GM12878 (cell line): ENCODE results near the gene AGT. TPM values are rescaled to one million over a fixed set of nuclear protein-coding genes. Genes with fewer than 3 reads are reported as not detected.

Source experiments
- ATAC-seq: fragments of 200-7000 bp; cut with Tn5 transposase; 3 replicates; pipeline ENCODE4 v1.9.1; 2020; ENCODE audit warnings: mild to moderate bottlenecking, moderate library complexity
- BruUV-seq: library from RNA; stranded (reverse); fragments of 400-500 nt; replicated peaks from 2 replicates; lab custom pipeline; 2021; lab: Mats Ljungman, UMichigan
- CTCF ChIA-PET: fragments of 300-600 bp; sonication (Branson Sonifier 250); formaldehyde crosslinking; extraction: SDS; loops from one replicate; lab custom pipeline; 2021; ENCODE audit warnings: inconsistent platforms; lab: Yijun Ruan, JAX
- POLR2A ChIA-PET: fragments of 350-600 bp; formaldehyde crosslinking; extraction: SDS; loops from one replicate; lab custom pipeline; 2021; ENCODE audit warnings: inconsistent platforms; lab: Charles Lee
- RAD21 ChIA-PET: fragments of 300-600 bp; sonication (Branson Sonifier 250); formaldehyde crosslinking; loops from one replicate; lab custom pipeline; 2023; ENCODE audit warnings: antibody characterized with exemption; ENCODE audit not compliant: unreplicated experiment; lab: Charles Lee
- SMC1A ChIA-PET: fragments of 300-600 bp; sonication (Branson Sonifier 250); formaldehyde crosslinking; loops from one replicate; lab custom pipeline; 2023; ENCODE audit not compliant: unreplicated experiment, uncharacterized antibody; lab: Charles Lee
- DNase-seq: peaks from one replicate; pipeline ENCODE4 v3.0.0-alpha.2; 2011; ENCODE audit warnings: low read depth, low spot score
- FAIRE-seq: peaks from 3 replicates; lab custom pipeline; 2011; peaks lifted over from hg19 to GRCh38; lab: Jason Lieb, UNC
- H2AFZ ChIP-seq: 2 replicates; pipeline ENCODE4 v1.6.0; 2011; ENCODE audit warnings: low read depth, low read length, control low read depth; ENCODE audit not compliant: control insufficient read depth
- H3K27ac ChIP-seq: 2 replicates; pipeline ENCODE4 v1.5.1; 2011; ENCODE audit warnings: control low read depth; ENCODE audit not compliant: control insufficient read depth, insufficient read depth
- H3K27me3 ChIP-seq, 2 experiments: replicated peaks in 1 of 2; 2 replicates each; pipeline versions ENCODE4 v1.6.0 to v1.6.1; 2011; ENCODE audit warnings: low read length in 1 of 2; ENCODE audit not compliant: control insufficient read depth in 2 of 2, insufficient read depth in 2 of 2
- H3K36me3 ChIP-seq, 2 experiments: 2 replicates each; pipeline ENCODE4 v1.5.1; 2011; ENCODE audit warnings: low read length in 1 of 2; ENCODE audit not compliant: control insufficient read depth in 2 of 2, insufficient read depth in 2 of 2
- H3K4me1 ChIP-seq: 2 replicates; pipeline ENCODE4 v1.6.1; 2011; ENCODE audit warnings: mild to moderate bottlenecking, low read length, moderate library complexity, mixed read lengths; ENCODE audit not compliant: control insufficient read depth, insufficient read depth
- H3K4me2 ChIP-seq: 2 replicates; pipeline ENCODE4 v1.6.0; 2011; ENCODE audit warnings: control low read depth; ENCODE audit not compliant: control insufficient read depth, insufficient read depth
- H3K4me3 ChIP-seq: fragments of 200-600 bp; sonication (generic); 2 replicates; pipeline ENCODE4 v1.5.1; 2016
- H3K79me2 ChIP-seq: 2 replicates; pipeline ENCODE4 v1.6.0; 2011; ENCODE audit warnings: low read length; ENCODE audit not compliant: control insufficient read depth, insufficient read depth
- H3K9ac ChIP-seq: 2 replicates; pipeline ENCODE4 v1.8.0; 2011; ENCODE audit warnings: low read length, control low read depth, mixed read lengths; ENCODE audit not compliant: control insufficient read depth, insufficient read depth
- H3K9me3 ChIP-seq: replicated peaks from 3 replicates; pipeline ENCODE4 v1.5.1; 2011; ENCODE audit warnings: mild to moderate bottlenecking, low read length; ENCODE audit not compliant: control insufficient read depth, insufficient read depth
- H4K20me1 ChIP-seq: 2 replicates; pipeline ENCODE4 v1.6.0; 2011; ENCODE audit not compliant: control insufficient read depth, insufficient read depth
- ATF7 ChIP-seq: fragments of 450-650 bp; IDR thresholded peaks from 2 replicates; pipeline ENCODE4 v1.6.1; 2016; ENCODE audit warnings: low read depth, mild to moderate bottlenecking
- BRCA1 ChIP-seq: IDR thresholded peaks from 2 replicates; pipeline ENCODE4 v1.6.1; 2011; ENCODE audit warnings: low read depth, low read length, improper control_type of control experiment
- CHD2 ChIP-seq: IDR thresholded peaks from 2 replicates; pipeline ENCODE4 v1.6.1; 2011; ENCODE audit warnings: low read depth, low read length, improper control_type of control experiment, borderline replicate concordance
- FOS ChIP-seq: IDR thresholded peaks from 3 replicates; pipeline ENCODE4 v1.6.1; 2011; ENCODE audit warnings: borderline replicate concordance; ENCODE audit not compliant: insufficient read length; ENCODE audit errors: extremely low read depth
- HDGF ChIP-seq: fragments of 450-650 bp; IDR thresholded peaks from 2 replicates; pipeline ENCODE4 v1.6.1; 2016; ENCODE audit warnings: antibody characterized with exemption
- IKZF1 ChIP-seq: fragments of 450-650 bp; conservative IDR thresholded peaks from 2 replicates; pipeline ENCODE4 v1.6.1; 2017; ENCODE audit warnings: antibody characterized with exemption, mild to moderate bottlenecking
- IKZF2 ChIP-seq, 2 experiments: fragments of 450-650 bp; IDR thresholded peaks; 2 replicates each; pipeline ENCODE4 v1.6.1; 2017; ENCODE audit warnings: mild to moderate bottlenecking in 2 of 2, moderate library complexity in 2 of 2
- RAD51 ChIP-seq: fragments of 450-650 bp; IDR thresholded peaks from 2 replicates; pipeline ENCODE4 v1.6.1; 2016; ENCODE audit warnings: moderate library complexity, mild to moderate bottlenecking, inconsistent platforms
- SMARCA5 ChIP-seq: fragments of 450-650 bp; IDR thresholded peaks from 2 replicates; pipeline ENCODE4 v1.6.1; 2017; ENCODE audit warnings: mild to moderate bottlenecking
- SUZ12 ChIP-seq: fragments of 200-600 bp; sonication (generic); IDR thresholded peaks from one replicate; pipeline ENCODE4 v1.6.1; 2018; ENCODE audit warnings: antibody characterized with exemption, mild to moderate bottlenecking; ENCODE audit not compliant: unreplicated experiment
- TARDBP ChIP-seq: IDR thresholded peaks from 2 replicates; pipeline ENCODE4 v1.6.1; 2016; ENCODE audit warnings: borderline replicate concordance
- TBL1XR1 ChIP-seq: IDR thresholded peaks from 2 replicates; pipeline ENCODE4 v1.6.1; 2012; ENCODE audit warnings: low read depth, low read length, improper control_type of control experiment
- TCF3 ChIP-seq: IDR thresholded peaks from 2 replicates; pipeline ENCODE4 v1.6.1; 2012; ENCODE audit warnings: low read depth, mild to moderate bottlenecking, low read length, borderline replicate concordance; ENCODE audit not compliant: insufficient read depth
- TCF7 ChIP-seq: IDR thresholded peaks from 2 replicates; pipeline ENCODE4 v1.6.1; 2014; ENCODE audit warnings: antibody characterized with exemption, borderline replicate concordance
- ZNF274 ChIP-seq: IDR thresholded peaks from one replicate; pipeline ENCODE4 v1.8.0; 2011; ENCODE audit not compliant: insufficient read length, insufficient read depth
- WGBS: methylation state at CpG from one replicate; pipeline ENCODE4 v1.1.6; 2016; ENCODE audit warnings: low lambda C conversion rate; ENCODE audit not compliant: insufficient replicate concordance, insufficient coverage; ENCODE audit errors: missing lambda C conversion rate; 5-methylcytosine and 5-hydroxymethylcytosine counted together
- in situ Hi-C: fragments of 300-500 bp; cut with MboI; formaldehyde crosslinking; loops from 9 replicates; pipeline ENCODE4 v1.14.3; 2018; ENCODE audit warnings: mixed read lengths
- intact Hi-C: fragments of 100-400 bp; cut with micrococcal nuclease; formaldehyde crosslinking; loops from one replicate; pipeline ENCODE4 v1.14.2; 2022; ENCODE audit not compliant: unreplicated experiment
- polyA plus RNA-seq, 11 experiments: library from polyadenylated mRNA; depleted of rRNA in 4 of 11; unstranded in 6 of 11; stranded (reverse) in 5 of 11; fragments of >200 nt; fragmentation: Nextera tagmentation in 4 of 11; fragmentation: Illumina TruSeq in 1 of 11; extraction: Ambion mirVana in 4 of 11; extraction: Trizol in 1 of 11; gene quantifications; 1 replicate in 1 of 11; 2 replicates in 10 of 11; pipeline versions ENCODE4 v1.2.1 to v1.2.3, GENCODE V29; 2011 to 2016; ENCODE audit warnings: inconsistent platforms in 2 of 11, missing spikeins in 2 of 11, low read depth in 1 of 11
- total RNA-seq, 4 experiments: library from RNA; depleted of rRNA in 3 of 4; stranded (reverse); fragments of >200 nt in 3 of 4; fragmentation: Illumina TruSeq in 1 of 4; extraction: Trizol in 1 of 4; gene quantifications; 2 replicates each; pipeline versions ENCODE4 v1.2.1 to v1.2.3, GENCODE V29; 2013 to 2021
- TF ChIP-seq, protein P1 (sequence below): fragments of 450-650 bp; conservative IDR thresholded peaks from 2 replicates; pipeline ENCODE4 v1.6.1; 2017; ENCODE audit warnings: mild to moderate bottlenecking, moderate library complexity
- TF ChIP-seq, protein P2 (sequence below): IDR thresholded peaks from 2 replicates; pipeline ENCODE4 v1.6.1; 2011; ENCODE audit warnings: borderline replicate concordance, low read depth, mild to moderate bottlenecking, moderate library complexity, low read length; ENCODE audit not compliant: insufficient read depth, poor library complexity, severe bottlenecking
- TF ChIP-seq, protein P3 (sequence below): IDR thresholded peaks from 2 replicates; pipeline ENCODE4 v1.6.1; 2011; ENCODE audit warnings: borderline replicate concordance, low read depth, mild to moderate bottlenecking, moderate library complexity, mixed read lengths, low read length; ENCODE audit not compliant: insufficient read depth; ENCODE audit errors: extremely low read length
- TF ChIP-seq, protein P4 (sequence below): fragments of 450-650 bp; IDR thresholded peaks from 2 replicates; pipeline ENCODE4 v1.6.1; 2017; ENCODE audit warnings: mild to moderate bottlenecking

The AGT gene
- total and polyA plus RNA-seq, 10 of the 15 experiments (the other 5 are each of a cell fraction or from before 2014, with no cell fraction given), result 0.69 TPM; not detected in 9

DNA sequence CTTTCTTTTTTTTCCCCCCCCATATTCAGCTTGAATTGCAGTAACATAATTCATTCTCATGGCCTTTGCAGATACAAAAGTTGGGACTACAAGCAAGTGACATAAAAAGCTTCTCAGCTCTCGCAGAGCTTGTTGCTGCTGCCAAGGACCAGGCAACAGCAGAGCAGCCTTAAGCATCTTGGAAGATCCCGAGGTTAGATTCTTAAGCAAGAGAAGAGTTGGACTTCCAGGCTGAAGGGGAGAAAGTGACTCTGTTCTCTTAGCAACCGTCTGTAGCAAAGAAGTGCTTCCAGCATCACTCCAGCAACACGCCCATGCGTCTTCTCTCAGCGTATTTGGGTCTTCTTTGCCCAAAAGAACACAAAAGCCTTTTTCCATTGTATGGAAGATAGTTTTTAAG, 20.7 kb downstream of the AGT start:
- H3K4me2 ChIP-seq, result no peak overlapping the region
- no peaks in the 10 kb centered on the region for H4K20me1 ChIP-seq
- no peak overlapping the region for H3K4me3 ChIP-seq
- no peak for ATAC-seq
- no peaks in the 10 kb centered on the region for H3K27me3 ChIP-seq
- intact Hi-C loops (no loop called here), in situ Hi-C loops (no loop called here)
- FAIRE-seq, result no peak
- ChIA-PET RAD21 (no interaction called here), SMC1A (no interaction called here), POLR2A (no interaction called here), CTCF (no interaction called here)
- WGBS, result 97% methylated on average over 6 of the region's 6 CpGs
- TF ChIP-seq, protein P1, sequence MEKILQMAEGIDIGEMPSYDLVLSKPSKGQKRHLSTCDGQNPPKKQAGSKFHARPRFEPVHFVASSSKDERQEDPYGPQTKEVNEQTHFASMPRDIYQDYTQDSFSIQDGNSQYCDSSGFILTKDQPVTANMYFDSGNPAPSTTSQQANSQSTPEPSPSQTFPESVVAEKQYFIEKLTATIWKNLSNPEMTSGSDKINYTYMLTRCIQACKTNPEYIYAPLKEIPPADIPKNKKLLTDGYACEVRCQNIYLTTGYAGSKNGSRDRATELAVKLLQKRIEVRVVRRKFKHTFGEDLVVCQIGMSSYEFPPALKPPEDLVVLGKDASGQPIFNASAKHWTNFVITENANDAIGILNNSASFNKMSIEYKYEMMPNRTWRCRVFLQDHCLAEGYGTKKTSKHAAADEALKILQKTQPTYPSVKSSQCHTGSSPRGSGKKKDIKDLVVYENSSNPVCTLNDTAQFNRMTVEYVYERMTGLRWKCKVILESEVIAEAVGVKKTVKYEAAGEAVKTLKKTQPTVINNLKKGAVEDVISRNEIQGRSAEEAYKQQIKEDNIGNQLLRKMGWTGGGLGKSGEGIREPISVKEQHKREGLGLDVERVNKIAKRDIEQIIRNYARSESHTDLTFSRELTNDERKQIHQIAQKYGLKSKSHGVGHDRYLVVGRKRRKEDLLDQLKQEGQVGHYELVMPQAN, result no peak
- TF ChIP-seq ATF7 (no peak), SMARCA5 (no peak), TCF7 (no peak), IKZF1 (no peak), ZNF274 (no peak), TBL1XR1 (no peak), TARDBP (no peak), RAD51 (no peak), BRCA1 (no peak), HDGF (no peak), TCF3 (no peak), SUZ12 (no peak), CHD2 (no peak), FOS (no peak), IKZF2 (IDR thresholded peaks at IDR 0.05) (no peak)
- TF ChIP-seq, protein P2, sequence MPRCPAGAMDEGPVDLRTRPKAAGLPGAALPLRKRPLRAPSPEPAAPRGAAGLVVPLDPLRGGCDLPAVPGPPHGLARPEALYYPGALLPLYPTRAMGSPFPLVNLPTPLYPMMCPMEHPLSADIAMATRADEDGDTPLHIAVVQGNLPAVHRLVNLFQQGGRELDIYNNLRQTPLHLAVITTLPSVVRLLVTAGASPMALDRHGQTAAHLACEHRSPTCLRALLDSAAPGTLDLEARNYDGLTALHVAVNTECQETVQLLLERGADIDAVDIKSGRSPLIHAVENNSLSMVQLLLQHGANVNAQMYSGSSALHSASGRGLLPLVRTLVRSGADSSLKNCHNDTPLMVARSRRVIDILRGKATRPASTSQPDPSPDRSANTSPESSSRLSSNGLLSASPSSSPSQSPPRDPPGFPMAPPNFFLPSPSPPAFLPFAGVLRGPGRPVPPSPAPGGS, result no peak
- TF ChIP-seq, protein P3, sequence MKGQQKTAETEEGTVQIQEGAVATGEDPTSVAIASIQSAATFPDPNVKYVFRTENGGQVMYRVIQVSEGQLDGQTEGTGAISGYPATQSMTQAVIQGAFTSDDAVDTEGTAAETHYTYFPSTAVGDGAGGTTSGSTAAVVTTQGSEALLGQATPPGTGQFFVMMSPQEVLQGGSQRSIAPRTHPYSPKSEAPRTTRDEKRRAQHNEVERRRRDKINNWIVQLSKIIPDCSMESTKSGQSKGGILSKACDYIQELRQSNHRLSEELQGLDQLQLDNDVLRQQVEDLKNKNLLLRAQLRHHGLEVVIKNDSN, result no peak
- TF ChIP-seq, protein P4, sequence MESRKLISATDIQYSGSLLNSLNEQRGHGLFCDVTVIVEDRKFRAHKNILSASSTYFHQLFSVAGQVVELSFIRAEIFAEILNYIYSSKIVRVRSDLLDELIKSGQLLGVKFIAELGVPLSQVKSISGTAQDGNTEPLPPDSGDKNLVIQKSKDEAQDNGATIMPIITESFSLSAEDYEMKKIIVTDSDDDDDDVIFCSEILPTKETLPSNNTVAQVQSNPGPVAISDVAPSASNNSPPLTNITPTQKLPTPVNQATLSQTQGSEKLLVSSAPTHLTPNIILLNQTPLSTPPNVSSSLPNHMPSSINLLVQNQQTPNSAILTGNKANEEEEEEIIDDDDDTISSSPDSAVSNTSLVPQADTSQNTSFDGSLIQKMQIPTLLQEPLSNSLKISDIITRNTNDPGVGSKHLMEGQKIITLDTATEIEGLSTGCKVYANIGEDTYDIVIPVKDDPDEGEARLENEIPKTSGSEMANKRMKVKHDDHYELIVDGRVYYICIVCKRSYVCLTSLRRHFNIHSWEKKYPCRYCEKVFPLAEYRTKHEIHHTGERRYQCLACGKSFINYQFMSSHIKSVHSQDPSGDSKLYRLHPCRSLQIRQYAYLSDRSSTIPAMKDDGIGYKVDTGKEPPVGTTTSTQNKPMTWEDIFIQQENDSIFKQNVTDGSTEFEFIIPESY, result no peak
- no TSS peak for BruUV-seq
- no peak overlapping the region for H2AFZ ChIP-seq
- no peak overlapping the region for H3K9ac ChIP-seq
- no peaks in the 10 kb centered on the region for H3K79me2 ChIP-seq
- no peaks in the 10 kb centered on the region for H3K9me3 ChIP-seq
- no peaks in the 10 kb centered on the region for H3K4me1 ChIP-seq
- peaks cover 9 to 16% of the 10 kb centered on the region in 2 experiments for H3K36me3 ChIP-seq
- DNase-seq, result no peak
- H3K27ac ChIP-seq, result no peak overlapping the region
